ENCODE measurements around the gene SOWAHD. TPM values are rescaled to one million over a fixed set of nuclear protein-coding genes. Genes with fewer than 3 reads are reported as not detected.

SOWAHD gene
- total RNA-seq, 1 experiment from 2014 or later = 1.1 TPM

Other genes with a start within 250 kb of the SOWAHD start
- gene STEEP1, start 193.2 kb upstream of the SOWAHD start, total RNA-seq (2021; ENCODE audit: unreplicated experiment) = 28.2 TPM
- 44.9 TPM for gene UBE2A, start 184.0 kb upstream of the SOWAHD start, total RNA-seq (2021; ENCODE audit: unreplicated experiment)
- 22.8 TPM for gene NKRF, start 152.2 kb upstream of the SOWAHD start, total RNA-seq (2021; ENCODE audit: unreplicated experiment)
- gene SEPTIN6, start 65.4 kb upstream of the SOWAHD start, total RNA-seq (2021; ENCODE audit: unreplicated experiment) = 10.8 TPM
- gene RPL39, start 33.0 kb downstream of the SOWAHD start, total RNA-seq (2021; ENCODE audit: unreplicated experiment) = 1,940 TPM
- 11.9 TPM for gene UPF3B, start 94.4 kb downstream of the SOWAHD start, total RNA-seq (2021; ENCODE audit: unreplicated experiment)
- 8.1 TPM for gene RNF113A, start 113.1 kb downstream of the SOWAHD start, total RNA-seq (2021; ENCODE audit: unreplicated experiment)
- gene NDUFA1, start 113.2 kb downstream of the SOWAHD start, total RNA-seq (2021; ENCODE audit: unreplicated experiment) = 92.2 TPM
- gene AKAP14, start 137.3 kb downstream of the SOWAHD start, total RNA-seq (2021; ENCODE audit: unreplicated experiment) = not detected
- gene NKAP, start 185.2 kb downstream of the SOWAHD start, total RNA-seq (2021; ENCODE audit: unreplicated experiment) = 9.3 TPM